HG03457 (cell line): Measurements from ENCODE around the gene MGAT1.
"Not testable (repeated sequence)": the region's sequence is repeated elsewhere in the genome, so short reads cannot be mapped to it uniquely, and the experiment has no call there.

ENCODE experiments used
- ATAC-seq: cut with Tn5 transposase; IDR thresholded peaks from one replicate; pipeline ENCODE4 v1.9.1; 2021; ENCODE audit warnings: moderate number of reproducible peaks; ENCODE audit not compliant: unreplicated experiment

MGAT1 gene

GRCh38 chr5:180802325-180803180 lies at the start of gene MGAT1:
Gene MGAT1 (minus strand): TSS chr5:180802806. CDS start chr5:180792971, 9,835 bp downstream.
- peak; percentile 27 for ATAC-seq

DNA sequence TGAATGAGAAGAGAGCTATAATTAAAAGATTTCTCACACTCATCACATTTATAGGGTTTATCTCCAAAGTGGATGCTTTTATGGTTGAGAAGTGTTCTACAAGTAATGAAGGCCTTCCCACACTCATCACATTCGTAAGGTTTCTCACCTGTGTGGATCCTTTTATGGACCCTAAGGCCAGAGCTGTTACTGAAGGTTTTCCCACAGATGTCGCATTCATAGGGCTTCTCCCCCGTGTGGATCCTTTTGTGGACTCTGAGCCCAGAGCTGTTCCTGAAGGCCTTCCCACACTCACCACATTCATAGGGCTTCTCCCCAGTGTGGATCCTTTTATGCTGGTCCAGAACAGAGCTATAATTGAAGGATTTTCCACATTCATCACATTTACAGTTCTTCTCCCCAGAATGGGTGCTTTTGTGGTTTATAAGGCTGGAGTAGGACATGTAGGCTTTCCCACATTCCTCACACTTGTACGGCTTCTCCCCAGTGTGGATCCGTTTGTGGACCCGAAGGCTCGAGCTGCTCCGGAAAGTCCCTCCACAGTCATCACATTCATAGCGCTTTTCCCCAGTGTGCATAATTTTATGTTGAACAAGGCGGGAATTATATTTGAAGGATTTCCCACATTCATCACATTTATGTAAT lies 48.0 kb upstream of the MGAT1 start:
- no peak for ATAC-seq

DNA sequence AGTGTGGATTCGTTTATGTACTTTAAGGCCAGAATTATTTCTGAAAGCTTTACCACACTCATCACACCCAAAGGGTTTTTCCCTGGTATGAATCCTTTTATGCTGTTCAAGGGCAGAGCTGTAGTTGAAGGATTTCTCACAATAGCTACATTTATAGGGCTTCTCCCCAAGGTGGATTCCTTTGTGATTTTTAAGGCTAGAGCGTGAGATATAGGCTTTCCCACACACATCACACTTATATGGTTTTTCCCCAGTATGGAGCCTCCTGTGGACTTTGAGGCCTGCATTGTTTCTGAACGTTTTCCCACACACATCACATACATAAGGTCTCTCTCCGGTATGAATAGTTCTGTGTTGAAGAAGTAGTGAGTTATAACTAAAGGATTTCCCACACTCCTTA lies 47.2 kb upstream of the MGAT1 start:
- no peak for ATAC-seq

DNA sequence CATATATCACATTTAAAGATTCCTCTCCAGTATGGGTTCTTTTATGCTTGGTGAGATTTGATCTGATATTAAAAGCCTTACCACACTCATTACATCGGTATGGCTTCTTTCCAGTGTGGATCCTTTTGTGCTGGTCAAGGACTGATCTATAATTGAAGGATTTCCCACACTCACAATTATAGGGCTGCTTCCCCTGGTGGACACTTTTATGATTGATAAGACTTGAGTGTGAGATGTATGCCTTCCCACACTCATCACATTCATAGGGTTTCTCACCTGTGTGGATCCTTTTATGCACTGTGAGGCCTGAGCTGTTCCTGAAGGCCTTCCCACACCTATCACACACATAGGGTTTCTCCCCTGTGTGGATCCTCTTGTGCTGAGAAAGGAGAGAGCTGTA lies 46.3 kb upstream of the MGAT1 start:
- ATAC-seq: no peak

GRCh38 chr5:180848265-180848664 lies 45.7 kb upstream of the MGAT1 start:
- ATAC-seq: no peak

DNA sequence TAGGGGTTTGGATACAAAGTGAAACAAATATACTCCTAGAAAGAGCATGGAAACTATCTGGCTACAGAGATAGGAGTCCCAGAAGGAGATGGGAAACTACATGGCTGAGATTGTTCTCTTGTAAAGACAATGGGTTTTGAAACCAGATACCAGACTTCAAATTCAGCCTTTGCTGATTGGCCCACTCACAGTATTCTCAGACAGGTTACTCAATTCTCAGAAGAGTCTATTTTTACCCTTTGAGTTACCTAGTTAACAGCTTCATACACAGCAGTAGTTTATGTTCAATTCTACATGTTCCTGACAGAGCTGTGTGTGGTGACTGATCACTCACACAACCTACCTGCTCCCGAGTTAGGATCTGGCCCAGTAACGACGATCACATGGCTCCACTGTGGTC lies 44.4 kb upstream of the MGAT1 start:
- ATAC-seq: no peak

DNA sequence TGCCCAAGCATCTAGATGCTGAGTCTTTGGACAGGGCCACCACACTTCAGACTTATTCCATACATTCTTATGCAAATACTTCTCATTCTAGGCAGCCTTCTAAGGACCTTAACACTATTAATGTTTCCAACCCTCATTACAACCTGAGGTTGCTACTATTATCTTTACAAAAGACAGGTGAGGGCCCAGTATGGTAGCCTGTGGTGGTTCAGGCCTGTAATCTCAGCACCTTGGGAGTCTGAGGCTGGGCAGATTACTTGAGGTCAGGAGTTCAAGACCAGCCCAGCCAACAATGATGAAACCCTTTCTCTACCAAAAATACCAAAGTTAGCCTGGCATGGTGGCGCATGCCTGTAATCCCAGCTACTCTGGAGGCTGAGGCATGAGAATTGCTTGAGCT lies 42.3 kb upstream of the MGAT1 start:
- ATAC-seq: no peak

- ATAC-seq: no peak
These were observed 41.8 kb upstream of the MGAT1 start for GRCh38 chr5:180844432-180844831.

GRCh38 chr5:180839935-180840334 lies 37.3 kb upstream of the MGAT1 start:
- ATAC-seq: no peak

GRCh38 chr5:180839227-180839626 lies 36.6 kb upstream of the MGAT1 start:
- no peak for ATAC-seq

DNA sequence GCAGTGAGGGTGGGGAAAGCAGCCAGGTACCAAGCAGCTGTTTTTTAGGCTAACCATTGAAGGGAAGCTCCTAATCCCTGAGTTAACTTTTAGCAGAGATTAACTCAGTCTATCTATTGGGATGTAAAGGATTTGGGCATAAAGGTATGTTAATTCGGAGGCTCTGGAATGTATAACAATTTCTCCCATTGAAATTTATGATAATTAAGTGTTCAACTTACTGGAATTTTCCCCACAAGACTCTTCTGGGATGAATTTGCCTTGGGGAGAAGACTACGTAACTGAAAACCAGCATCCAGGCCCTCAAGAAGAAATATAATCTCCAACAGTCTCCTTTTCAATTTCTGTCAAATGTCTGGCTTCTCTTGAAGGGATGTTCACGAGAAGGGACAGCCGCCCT lies 34.9 kb upstream of the MGAT1 start:
- no peak for ATAC-seq

GRCh38 chr5:180832638-180833068 lies 30.0 kb upstream of the MGAT1 start:
- peak; percentile 43 for ATAC-seq

- ATAC-seq: peak; percentile 68
These were observed 28.8 kb upstream of the MGAT1 start for GRCh38 chr5:180831139-180832093.

DNA sequence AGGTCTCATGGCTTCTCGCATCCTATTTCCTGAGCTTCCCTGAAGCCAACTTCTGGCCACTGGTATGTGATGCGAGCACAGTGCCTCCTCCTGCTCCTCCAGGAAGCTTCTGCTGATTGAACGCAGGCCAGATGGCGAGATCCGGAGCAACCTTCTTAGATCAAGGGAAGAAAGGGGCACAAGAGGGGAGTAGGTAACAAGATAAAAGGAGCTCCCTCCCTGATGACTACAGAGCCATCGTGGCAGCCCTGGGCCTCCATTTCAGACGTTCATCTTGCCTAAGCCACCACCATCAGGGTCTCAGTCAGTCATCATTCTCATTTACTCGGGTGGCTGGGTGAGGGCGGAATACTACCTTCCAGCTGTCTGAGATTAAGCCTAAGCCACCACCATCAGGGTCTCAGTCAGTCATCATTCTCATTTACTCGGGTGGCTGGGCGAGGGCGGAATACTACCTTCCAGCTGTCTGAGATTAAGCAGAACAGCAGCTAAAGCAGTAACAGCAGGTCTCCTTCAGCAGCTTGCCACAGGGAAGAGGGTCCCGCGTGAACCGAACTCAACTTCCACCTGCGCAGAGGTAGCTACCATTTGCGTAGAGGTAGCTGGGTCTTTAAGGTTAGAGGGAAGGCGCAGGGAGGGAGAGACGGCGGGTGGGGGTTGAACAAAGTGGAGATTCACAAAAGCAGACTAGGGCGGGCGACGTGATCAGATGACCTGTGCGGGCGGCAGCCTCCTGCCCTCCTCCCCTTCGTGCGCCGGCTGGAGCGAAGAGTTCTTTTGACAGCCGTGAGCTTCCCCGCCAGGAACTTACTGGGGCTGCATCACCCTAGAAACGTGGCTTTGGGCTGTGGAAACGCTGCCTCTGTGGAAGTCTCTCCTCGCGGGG lies 27.9 kb upstream of the MGAT1 start:
- peak; percentile 34 for ATAC-seq

DNA sequence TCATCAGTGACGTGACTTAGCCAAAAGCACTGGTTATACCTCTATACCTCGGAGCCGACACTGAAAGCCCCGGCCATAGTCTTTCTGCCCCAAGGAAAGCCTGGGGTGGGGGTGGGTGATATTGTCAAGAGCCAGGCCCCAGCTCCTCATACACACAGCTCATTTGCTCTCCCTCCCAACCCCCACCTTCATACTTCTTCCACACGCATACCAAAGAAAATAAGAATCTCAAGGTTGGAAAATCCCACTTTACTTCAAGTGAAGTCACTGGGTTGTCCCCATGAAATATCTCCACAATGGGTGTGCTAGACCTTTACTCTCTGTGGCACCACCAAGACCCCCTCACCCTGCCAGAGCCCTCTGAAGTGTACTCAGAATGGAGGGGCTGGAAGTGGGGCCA lies 27.1 kb upstream of the MGAT1 start:
- no peak for ATAC-seq

- not testable (repeated sequence) for ATAC-seq
These were observed 26.3 kb upstream of the MGAT1 start for GRCh38 chr5:180828756-180829531.

DNA sequence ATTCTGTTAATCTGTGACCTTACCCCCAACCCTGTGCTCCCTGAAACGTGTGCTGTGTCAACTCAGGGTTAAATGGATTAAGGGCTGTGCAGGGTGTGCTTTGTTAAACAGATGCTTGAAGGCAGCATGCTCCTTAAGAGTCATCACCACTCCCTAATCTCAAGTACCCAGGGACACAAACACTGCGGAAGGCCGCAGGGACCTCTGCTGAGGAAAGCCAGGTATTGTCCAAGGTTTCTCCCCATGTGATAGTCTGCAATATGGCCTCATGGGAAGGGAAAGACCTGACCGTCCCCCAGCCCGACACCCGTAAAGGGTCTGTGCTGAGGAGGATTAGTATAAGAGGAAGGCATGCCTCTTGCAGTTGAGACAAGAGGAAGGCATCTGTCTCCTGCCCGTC lies 24.8 kb upstream of the MGAT1 start:
- not testable (repeated sequence) for ATAC-seq

DNA sequence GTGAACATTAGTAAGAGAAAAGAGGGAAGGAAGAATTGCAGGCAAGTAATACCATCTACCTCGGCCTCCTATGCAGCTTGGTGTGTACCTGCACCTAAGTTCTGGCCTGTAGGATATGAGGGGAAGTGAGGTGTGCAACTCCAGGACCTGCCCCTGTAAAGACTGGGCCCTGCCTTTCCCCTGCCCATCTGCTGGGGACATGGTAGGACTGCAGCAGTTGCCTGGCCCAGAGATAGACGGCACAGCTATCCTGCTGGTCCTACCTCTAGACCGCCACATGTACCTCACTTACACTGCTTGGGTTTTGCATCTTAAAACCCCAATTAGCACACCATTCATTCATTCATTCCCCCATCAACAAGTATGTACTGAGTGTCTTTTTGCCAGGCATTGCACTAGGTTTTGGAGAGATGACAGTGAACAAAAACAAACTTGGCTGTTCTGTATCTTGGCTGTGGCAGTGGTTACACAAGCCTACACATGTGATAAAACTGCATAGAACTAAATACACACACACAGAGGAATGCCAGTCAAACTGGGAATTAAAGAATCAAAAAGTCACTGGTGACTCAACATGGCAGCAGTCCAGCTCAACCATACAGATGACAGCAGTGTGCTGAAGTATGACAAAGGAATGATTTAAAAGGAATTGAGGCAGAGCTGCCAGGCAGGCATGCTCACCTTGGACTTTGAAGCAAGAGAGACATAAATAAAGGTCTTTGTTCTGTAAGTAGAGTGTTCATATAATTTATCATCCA lies 23.3 kb upstream of the MGAT1 start:
- ATAC-seq: no peak
